ENCODE results near the gene DEDD2. TPM values are rescaled to one million over a fixed set of nuclear protein-coding genes. Genes with fewer than 3 reads are reported as not detected.
"Not testable (repeated sequence)": the region's sequence is repeated elsewhere in the genome, so short reads cannot be mapped to it uniquely, and the experiment has no call there.

The DEDD2 gene, protein sequence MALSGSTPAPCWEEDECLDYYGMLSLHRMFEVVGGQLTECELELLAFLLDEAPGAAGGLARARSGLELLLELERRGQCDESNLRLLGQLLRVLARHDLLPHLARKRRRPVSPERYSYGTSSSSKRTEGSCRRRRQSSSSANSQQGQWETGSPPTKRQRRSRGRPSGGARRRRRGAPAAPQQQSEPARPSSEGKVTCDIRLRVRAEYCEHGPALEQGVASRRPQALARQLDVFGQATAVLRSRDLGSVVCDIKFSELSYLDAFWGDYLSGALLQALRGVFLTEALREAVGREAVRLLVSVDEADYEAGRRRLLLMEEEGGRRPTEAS
- 10 to 100 TPM; 41.3 to 42.2 TPM for total RNA-seq

GRCh38 chr19:42217520-42218437 is at the start of gene DEDD2:
Gene DEDD2, minus strand, starts transcription at chr19:42217677. Its CDS starts 670 bp downstream, at chr19:42217007.
- H3K27me3 Mint-ChIP-seq: no peaks in the 10 kb centered on the region
- peak within 1 kb of the TSS; percentile 93 for H3K4me3 Mint-ChIP-seq
- H3K27ac Mint-ChIP-seq: peak within 1 kb of the TSS; percentile 95
- H3K4me1 Mint-ChIP-seq: peaks cover 59% of the 10 kb centered on the region
- POLR2A ChIA-PET: interaction anchor here (0.8 to 2.2 kb wide), 5 partner anchors 10 to 66 kb away, joined by 3 to 14 read pairs (median 10); partner anchors contain the start of gene GSK3A
- DNase-seq (peak; percentile 100), ATAC-seq (ENCODE audit: low read depth) (peak; percentile 76)
- peaks cover 33% of the 10 kb centered on the region for H3K36me3 Mint-ChIP-seq
- H3K9me3 Mint-ChIP-seq: no peaks in the 10 kb centered on the region

- POLR2A ChIA-PET: interaction anchor here (0.7 to 1.4 kb wide), 7 partner anchors 12 to 29 kb away, joined by 3 to 5 read pairs (median 3); partner anchors contain the start of genes ERF and GSK3A
- H3K4me3 Mint-ChIP-seq; DNase-seq; H3K36me3 Mint-ChIP-seq; ATAC-seq (ENCODE audit: low read depth); H3K9me3 Mint-ChIP-seq; H3K27ac Mint-ChIP-seq; H3K27me3 Mint-ChIP-seq: not testable (repeated sequence)
- peaks cover 31% of the 10 kb centered on the region for H3K4me1 Mint-ChIP-seq
Observed at GRCh38 chr19:42266928-42267603, 49.6 kb upstream of the DEDD2 start.

DNA sequence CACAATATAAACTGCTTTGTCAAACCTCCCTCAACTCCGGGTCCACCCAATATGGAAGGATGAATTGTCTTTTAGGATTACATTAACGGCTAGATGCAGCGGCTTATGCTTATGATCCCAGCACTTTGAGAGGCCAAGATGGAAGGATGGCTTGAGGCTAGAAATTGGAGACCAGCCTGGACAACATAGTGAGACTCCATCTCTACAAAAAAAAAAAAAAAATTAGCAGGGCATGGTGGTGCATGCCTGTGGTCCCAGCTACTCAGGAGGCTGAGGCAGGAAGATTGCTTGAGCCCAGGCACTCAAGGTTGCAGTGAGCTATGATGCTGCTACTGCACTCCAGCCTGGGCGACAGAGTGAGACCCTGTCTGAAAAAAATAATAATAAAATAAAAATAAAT is 48.6 kb upstream of the DEDD2 start:
- H3K4me1 Mint-ChIP-seq: peaks cover 27% of the 10 kb centered on the region
- not testable (repeated sequence) for H3K36me3 Mint-ChIP-seq, H3K4me3 Mint-ChIP-seq

GRCh38 chr19:42261763-42262162 is 44.3 kb upstream of the DEDD2 start:
- peaks cover 5% of the 10 kb centered on the region for H3K4me1 Mint-ChIP-seq
- DNase-seq (no peak), ATAC-seq (ENCODE audit: low read depth) (no peak)
- H3K4me3 Mint-ChIP-seq: no peak overlapping the region
- no peaks in the 10 kb centered on the region for H3K36me3 Mint-ChIP-seq
- POLR2A ChIA-PET: interaction anchor here (0.7 kb wide), 2 partner anchors 18 to 20 kb away, joined by 3 read pairs; no protein-coding TSS in a partner anchor
- peaks cover 7% of the 10 kb centered on the region for H3K27me3 Mint-ChIP-seq
- no peak overlapping the region for H3K27ac Mint-ChIP-seq
- no peaks in the 10 kb centered on the region for H3K9me3 Mint-ChIP-seq

More for the DNA sequence above, 48.6 kb upstream of the DEDD2 start:
- H3K9me3 Mint-ChIP-seq; DNase-seq; H3K27me3 Mint-ChIP-seq; ATAC-seq (ENCODE audit: low read depth); H3K27ac Mint-ChIP-seq; POLR2A ChIA-PET: not testable (repeated sequence)

- not testable (repeated sequence) for H3K4me3 Mint-ChIP-seq; H3K9me3 Mint-ChIP-seq; H3K36me3 Mint-ChIP-seq; DNase-seq; ATAC-seq (ENCODE audit: low read depth); H3K27ac Mint-ChIP-seq
- H3K27me3 Mint-ChIP-seq: peaks cover 13% of the 10 kb centered on the region
- POLR2A ChIA-PET: interaction anchor here (0.6 to 1.2 kb wide), 4 partner anchors 16 to 210 kb away, joined by 3 to 5 read pairs (median 3); no protein-coding TSS in a partner anchor
- peaks cover 13% of the 10 kb centered on the region for H3K4me1 Mint-ChIP-seq
Observed at GRCh38 chr19:42257842-42258241, 40.4 kb upstream of the DEDD2 start.

GRCh38 chr19:42255766-42256745 is 38.6 kb upstream of the DEDD2 start:
- Mint-ChIP-seq H3K4me3 (peak overlapping the region; percentile 79), H3K4me1 (peaks cover 21% of the 10 kb centered on the region), H3K27ac (peak overlapping the region; percentile 49), H3K27me3 (peaks cover 8% of the 10 kb centered on the region), H3K9me3 (no peaks in the 10 kb centered on the region), H3K36me3 (no peaks in the 10 kb centered on the region)
- DNase-seq (no peak), ATAC-seq (ENCODE audit: low read depth) (no peak)
- POLR2A ChIA-PET: interaction anchor here (0.6 to 1.3 kb wide), 8 partner anchors 11 to 397 kb away, joined by 3 to 5 read pairs (median 4); partner anchors contain the start of gene PAFAH1B3

GRCh38 chr19:42254850-42255765 is 37.6 kb upstream of the DEDD2 start, which contains the start of gene ERF:
Gene ERF, minus strand, starts transcription at chr19:42255128. Its CDS starts 129 bp downstream, at chr19:42254999.
- POLR2A ChIA-PET: interaction anchor here (0.7 to 1.3 kb wide), 7 partner anchors 10 to 56 kb away, joined by 3 to 5 read pairs (median 4); partner anchors contain the start of gene PAFAH1B3
- H3K4me3 Mint-ChIP-seq: peak within 1 kb of the TSS; percentile 79
- ATAC-seq (ENCODE audit: low read depth) (peak; percentile 63), DNase-seq (peak; percentile 96)
- H3K9me3 Mint-ChIP-seq: no peaks in the 10 kb centered on the region
- peaks cover 8% of the 10 kb centered on the region for H3K27me3 Mint-ChIP-seq
- peaks cover 28% of the 10 kb centered on the region for H3K4me1 Mint-ChIP-seq
- H3K36me3 Mint-ChIP-seq: no peaks in the 10 kb centered on the region
- peak within 1 kb of the TSS; percentile 82 for H3K27ac Mint-ChIP-seq

GRCh38 chr19:42254089-42254849 is 36.8 kb upstream of the DEDD2 start:
- H3K4me1 Mint-ChIP-seq: peaks cover 31% of the 10 kb centered on the region

DNA sequence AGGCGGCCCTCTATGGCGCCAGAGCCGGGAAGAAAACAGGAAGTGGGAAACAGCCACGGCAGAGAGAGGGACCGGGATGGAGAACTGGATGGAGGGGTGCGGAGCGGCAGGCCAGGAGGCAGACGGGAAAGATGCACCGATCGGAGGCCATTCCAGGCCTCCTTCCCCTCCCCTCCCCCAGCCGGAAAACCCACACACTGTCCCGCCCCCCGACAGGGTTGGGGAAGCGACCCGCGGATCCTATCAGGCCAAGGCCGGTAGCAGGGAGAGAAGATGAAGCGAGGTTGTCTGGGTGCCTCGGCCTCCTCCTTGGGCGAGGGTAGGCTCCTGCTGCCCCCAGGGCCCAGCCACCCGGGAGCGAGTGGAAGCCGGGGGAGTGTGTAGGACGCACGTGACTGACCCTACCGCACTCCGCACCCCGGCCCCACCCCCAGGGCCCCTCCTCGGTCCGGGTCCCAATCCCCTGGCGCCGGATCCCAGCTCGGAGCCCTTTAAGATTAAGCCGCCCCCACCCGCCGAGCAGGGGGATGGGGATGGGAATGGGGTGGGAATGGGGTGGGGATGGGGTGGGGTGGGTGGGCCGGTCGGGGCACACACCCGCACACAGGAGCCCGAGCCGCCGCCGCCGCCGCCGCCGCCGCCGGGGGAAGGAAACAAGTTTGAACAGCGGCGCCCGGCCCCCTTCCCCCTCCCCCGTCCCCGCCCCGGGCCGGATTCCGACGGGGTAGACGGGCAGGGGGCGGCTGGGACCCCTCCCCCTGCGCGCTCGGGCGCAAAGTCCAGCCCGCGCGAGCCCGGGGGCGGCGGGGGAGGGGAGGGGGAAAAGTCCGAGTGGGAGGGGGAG is 36.0 kb upstream of the DEDD2 start:
- ATAC-seq (ENCODE audit: low read depth) (peak; percentile 21), DNase-seq (peak; percentile 79)
- H3K27ac Mint-ChIP-seq: peak overlapping the region; percentile 91
- POLR2A ChIA-PET: interaction anchor here (0.5 kb wide), 2 partner anchors 30 to 51 kb away, joined by 4 to 5 read pairs; no protein-coding TSS in a partner anchor
- H3K36me3 Mint-ChIP-seq: no peaks in the 10 kb centered on the region
- peak overlapping the region; percentile 91 for H3K4me3 Mint-ChIP-seq
- H3K9me3 Mint-ChIP-seq: no peaks in the 10 kb centered on the region
- H3K4me1 Mint-ChIP-seq: peaks cover 31% of the 10 kb centered on the region
- H3K27me3 Mint-ChIP-seq: peaks cover 8% of the 10 kb centered on the region

More at GRCh38 chr19:42254089-42254849, 36.8 kb upstream of the DEDD2 start:
- ATAC-seq (ENCODE audit: low read depth) (peak; percentile 31), DNase-seq (peak; percentile 80)
- peak overlapping the region; percentile 82 for H3K27ac Mint-ChIP-seq
- no peaks in the 10 kb centered on the region for H3K36me3 Mint-ChIP-seq
- no peaks in the 10 kb centered on the region for H3K9me3 Mint-ChIP-seq
- H3K27me3 Mint-ChIP-seq: peaks cover 8% of the 10 kb centered on the region
- H3K4me3 Mint-ChIP-seq: peak overlapping the region; percentile 79
- POLR2A ChIA-PET: interaction anchor here (0.5 kb wide), 1 partner anchor 30 kb away, joined by 5 read pairs; no protein-coding TSS in a partner anchor

Data from activated naive CD8-positive, alpha-beta T cell treated with anti-CD3 and anti-CD28 coated beads, Interleukin-2, amount 10 ng/mL, durations not matched to agents 7 days and 5 days (primary cell).